NB4 (cell line): ENCODE data around the gene DFFB.

Experiments used
- TF ChIP-seq, protein P1 (sequence below): IDR thresholded peaks from one replicate; pipeline ENCODE4 v1.5.1; 2012; ENCODE audit warnings: low read depth, low read length
- TF ChIP-seq, protein P2 (sequence below): IDR thresholded peaks from 2 replicates; pipeline ENCODE4 v1.6.1; 2011; ENCODE audit warnings: low read depth, low read length

GRCh38 chr1:3890389-3891328, 33.4 kb downstream of the DFFB start:
- TF ChIP-seq, protein P1, sequence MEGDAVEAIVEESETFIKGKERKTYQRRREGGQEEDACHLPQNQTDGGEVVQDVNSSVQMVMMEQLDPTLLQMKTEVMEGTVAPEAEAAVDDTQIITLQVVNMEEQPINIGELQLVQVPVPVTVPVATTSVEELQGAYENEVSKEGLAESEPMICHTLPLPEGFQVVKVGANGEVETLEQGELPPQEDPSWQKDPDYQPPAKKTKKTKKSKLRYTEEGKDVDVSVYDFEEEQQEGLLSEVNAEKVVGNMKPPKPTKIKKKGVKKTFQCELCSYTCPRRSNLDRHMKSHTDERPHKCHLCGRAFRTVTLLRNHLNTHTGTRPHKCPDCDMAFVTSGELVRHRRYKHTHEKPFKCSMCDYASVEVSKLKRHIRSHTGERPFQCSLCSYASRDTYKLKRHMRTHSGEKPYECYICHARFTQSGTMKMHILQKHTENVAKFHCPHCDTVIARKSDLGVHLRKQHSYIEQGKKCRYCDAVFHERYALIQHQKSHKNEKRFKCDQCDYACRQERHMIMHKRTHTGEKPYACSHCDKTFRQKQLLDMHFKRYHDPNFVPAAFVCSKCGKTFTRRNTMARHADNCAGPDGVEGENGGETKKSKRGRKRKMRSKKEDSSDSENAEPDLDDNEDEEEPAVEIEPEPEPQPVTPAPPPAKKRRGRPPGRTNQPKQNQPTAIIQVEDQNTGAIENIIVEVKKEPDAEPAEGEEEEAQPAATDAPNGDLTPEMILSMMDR = no peak
- TF ChIP-seq, protein P2, sequence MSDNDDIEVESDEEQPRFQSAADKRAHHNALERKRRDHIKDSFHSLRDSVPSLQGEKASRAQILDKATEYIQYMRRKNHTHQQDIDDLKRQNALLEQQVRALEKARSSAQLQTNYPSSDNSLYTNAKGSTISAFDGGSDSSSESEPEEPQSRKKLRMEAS = no peak
